Head of caudate nucleus (tissue), 42 donors: Measurements from ENCODE around the gene SSUH2.

Source experiments
- DNase-seq, 42 donors: peaks; one replicate each; pipeline versions ENCODE4 v3.0.0 to v3.0.0-alpha.2; 2020 to 2021; ENCODE audit warnings: mixed read lengths in 7 of 42
- intact Hi-C: fragments of 100-400 bp; cut with DNase I; formaldehyde crosslinking; loops from one replicate; pipeline ENCODE4 v1.15.0; 2022

SSUH2 gene

GRCh38 chr3:8574040-8574669, 70.4 kb downstream of the SSUH2 start:
- intact Hi-C loops, result no loop called here
- no peak for DNase-seq

DNA sequence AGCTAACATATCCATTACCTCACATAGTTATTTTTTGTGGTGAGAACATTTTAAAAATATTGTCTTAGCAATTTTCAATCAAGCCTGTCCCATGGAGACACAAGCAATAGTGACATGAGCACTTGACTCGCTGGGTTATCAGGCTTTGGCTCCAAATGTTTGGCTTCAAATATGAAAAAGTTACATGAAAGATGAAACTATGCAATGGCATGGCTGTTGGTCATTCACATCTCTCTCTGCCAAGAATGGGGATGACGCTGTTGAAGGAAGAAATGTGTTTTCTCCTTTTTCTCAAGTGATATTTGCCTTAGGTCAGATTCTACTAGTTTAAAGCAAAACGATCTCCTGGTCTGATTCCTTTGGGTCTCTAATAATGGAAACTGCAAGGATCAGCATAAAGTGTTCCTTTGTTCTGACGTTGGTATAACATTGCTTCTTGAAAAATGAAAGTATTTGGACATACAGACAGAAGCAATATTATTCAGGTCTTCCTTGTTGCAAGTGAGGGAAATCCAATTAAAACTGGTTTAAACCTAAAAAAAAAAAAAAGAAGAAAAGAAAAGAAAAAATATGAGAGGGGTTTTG, 71.2 kb downstream of the SSUH2 start:
- intact Hi-C loops, result no loop called here
- no peak for DNase-seq

- peak in 2 of 42 donors; percentile 11 to 50 for DNase-seq
- intact Hi-C loops, result no loop called here
These were observed 73.3 kb downstream of the SSUH2 start for GRCh38 chr3:8571256-8571655.
